Sciatic nerve (tissue), 2 donors: Measurements from ENCODE around the gene RASSF5. TPM values are rescaled to one million over a fixed set of nuclear protein-coding genes. Genes with fewer than 3 reads are reported as not detected.
"Not testable (repeated sequence)": the region's sequence is repeated elsewhere in the genome, so short reads cannot be mapped to it uniquely, and the experiment has no call there.

Experiments used
- ATAC-seq: fragments of 200-7000 bp; cut with Tn5 transposase; one replicate; pipeline ENCODE4 v1.9.1; 2020; ENCODE audit warnings: mild to moderate bottlenecking, moderate library complexity
- DNase-seq: peaks from one replicate; pipeline ENCODE4 v3.0.0-alpha.2; 2020; ENCODE audit warnings: low spot score
- intact Hi-C: fragments of 100-400 bp; cut with DNase I; formaldehyde crosslinking; loops from one replicate; pipeline ENCODE4 v1.14.2; 2022
- total RNA-seq: library from RNA; stranded (reverse); fragmentation: NEBNext Ultra II Directional; extraction: Animal tissue kit (Norgen Biotek cat#: 25700); gene quantifications from one replicate; pipeline ENCODE4 v1.2.1, GENCODE V29; 2021
- donor health status: DM: no; HTN: no; CAD: no.
- donor health status: DM: no; HTN: no; CAD: no.

The RASSF5 gene
- total RNA-seq, 1 donor from 2014 or later: 53.0 TPM

DNA sequence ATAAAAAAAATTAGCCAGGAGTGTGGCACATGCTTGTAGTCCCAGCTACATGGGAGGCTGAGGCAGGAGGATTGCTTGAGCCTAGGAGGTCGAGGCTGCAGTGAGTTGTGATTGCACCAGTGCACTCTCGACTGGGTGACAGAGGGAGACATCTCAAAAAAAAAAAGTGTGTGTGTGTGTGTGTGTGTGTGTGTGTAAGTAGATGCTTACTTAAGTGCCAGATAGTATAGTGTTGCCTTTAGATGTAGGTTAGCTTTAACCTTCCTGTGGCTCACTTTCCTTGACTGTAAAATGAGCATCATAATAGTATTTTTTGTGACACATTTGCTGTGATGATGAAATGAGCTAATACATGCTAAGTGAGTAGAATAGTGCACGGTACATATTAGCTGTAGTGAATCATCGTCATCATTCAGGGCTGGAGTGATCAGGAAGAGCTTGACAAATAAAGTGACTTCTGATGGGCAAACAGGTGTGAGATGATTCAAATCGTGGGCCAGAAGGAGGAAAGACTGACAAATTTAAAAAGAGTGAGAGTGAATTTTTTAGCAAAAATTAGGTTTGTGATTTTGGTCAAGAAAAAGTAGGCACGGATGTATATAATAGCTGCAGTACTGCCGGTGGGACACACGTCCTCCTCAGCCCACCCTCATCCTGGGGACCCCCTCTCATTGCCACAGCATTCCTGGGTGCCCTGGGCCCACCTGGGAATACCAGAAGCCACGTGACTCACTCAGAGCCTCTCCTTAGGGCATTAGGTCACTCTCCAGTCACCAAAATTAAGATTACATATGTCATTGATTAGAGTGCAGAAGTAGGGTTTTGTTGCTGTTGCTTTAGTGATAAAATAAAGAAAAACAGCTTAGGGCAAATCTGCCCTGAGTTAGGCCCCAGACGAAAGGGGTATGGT is 71.0 kb downstream of the RASSF5 start:
- ATAC-seq (no peak), DNase-seq (no peak)
- intact Hi-C loops: no loop called here

DNA sequence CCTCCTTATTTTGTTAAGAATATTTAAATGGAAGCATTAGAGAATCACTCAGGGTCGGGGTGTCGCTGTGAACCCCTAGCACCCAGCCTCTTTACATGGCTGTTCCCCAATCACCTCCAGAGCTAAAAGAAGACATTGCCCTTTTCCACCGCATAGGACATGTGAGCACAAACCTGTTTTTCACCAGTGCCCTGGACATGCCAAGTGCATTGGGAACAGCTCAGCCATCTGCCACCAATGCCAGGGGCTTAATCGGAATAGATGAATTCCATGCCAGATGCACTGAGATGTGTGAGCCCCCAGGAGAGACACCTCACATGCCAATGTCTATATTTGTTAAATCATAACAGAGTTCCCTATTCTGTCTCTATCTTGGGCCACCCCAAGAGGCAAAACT is 71.6 kb downstream of the RASSF5 start:
- intact Hi-C loops: no loop called here
- ATAC-seq (no peak), DNase-seq (no peak)

DNA sequence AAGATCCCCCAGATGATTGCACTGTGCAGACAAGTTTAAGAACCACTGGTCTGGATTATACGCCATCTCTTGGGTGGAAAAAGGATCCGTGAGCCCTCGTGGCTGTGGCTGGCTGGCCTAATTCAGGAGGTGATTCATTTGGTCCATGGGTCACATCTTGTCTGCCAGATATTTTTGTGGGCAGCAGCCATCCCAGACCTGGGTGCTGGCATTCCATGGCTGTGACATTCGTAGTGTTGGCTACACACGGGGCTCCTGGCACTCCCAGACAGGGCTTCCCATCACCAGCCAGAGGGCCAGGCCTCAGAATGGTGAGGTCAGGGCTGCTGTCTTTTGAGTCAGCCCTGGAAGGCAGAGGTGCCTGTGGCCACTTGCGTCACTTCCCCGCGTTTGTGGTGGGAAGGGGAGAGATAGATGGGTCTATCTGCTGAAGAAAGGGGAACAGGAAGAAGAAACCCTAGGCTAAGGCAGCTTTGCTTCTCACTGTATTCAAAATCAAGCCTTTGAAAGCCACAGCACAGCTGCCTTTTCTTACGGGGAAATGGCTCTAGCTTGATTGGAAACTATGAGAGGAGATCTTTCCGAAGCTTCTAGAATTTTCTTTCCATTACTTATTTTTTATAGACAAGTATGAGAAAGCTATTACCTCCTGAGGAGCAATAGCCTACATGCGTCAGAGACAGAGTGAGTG is 72.6 kb downstream of the RASSF5 start:
- peak; percentile 80 for DNase-seq

GRCh38 chr1:206580438-206581113 is 73.2 kb downstream of the RASSF5 start:
- intact Hi-C loops: no loop called here
- ATAC-seq (no peak), DNase-seq (peak; percentile 28)

More for the DNA sequence above, 72.6 kb downstream of the RASSF5 start:
- ATAC-seq: peak; percentile 68
- intact Hi-C loops: no loop called here

DNA sequence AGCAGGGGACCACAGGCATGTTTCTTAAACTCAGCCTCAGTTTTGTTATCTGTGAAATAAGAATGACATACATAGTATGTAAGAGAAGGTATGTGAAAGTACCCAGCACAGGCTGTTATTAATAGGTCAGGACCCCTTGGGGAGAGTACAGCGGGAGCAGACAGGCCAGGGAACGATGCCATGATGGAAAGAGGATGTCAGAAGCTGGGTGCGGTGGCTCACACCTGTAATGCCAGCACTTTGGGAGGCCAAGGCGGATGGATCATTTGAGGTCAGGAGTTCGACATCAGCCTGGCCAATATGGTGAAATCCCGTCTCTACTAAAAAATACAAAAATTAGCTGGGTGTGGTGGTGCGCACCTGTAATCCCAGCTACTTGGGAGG is 73.8 kb downstream of the RASSF5 start:
- ATAC-seq, intact Hi-C loops, DNase-seq: not testable (repeated sequence)

GRCh38 chr1:206581571-206581981 is 74.2 kb downstream of the RASSF5 start:
- intact Hi-C loops: no loop called here
- DNase-seq (no peak), ATAC-seq (peak; percentile 62)

DNA sequence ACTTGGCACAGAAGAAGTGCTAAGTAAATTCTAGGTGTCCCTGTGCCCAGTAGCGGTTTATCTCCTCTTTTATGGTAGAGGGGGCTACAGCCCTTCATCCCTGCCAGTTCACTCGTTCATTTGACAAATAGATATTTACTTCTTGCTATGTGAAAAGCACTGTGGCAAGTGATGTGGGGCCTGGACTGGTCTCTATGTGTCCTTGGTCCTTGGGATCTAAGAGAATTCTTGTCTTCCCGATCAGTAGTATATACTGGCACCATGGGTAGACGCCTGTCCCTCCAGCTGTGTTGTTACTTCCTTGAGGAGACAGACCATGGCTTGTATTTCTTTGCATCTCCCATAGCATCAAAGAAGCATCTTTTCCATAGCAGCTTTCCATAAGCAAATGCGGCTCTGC is 75.2 kb downstream of the RASSF5 start:
- intact Hi-C loops: no loop called here
- DNase-seq (no peak), ATAC-seq (no peak)

DNA sequence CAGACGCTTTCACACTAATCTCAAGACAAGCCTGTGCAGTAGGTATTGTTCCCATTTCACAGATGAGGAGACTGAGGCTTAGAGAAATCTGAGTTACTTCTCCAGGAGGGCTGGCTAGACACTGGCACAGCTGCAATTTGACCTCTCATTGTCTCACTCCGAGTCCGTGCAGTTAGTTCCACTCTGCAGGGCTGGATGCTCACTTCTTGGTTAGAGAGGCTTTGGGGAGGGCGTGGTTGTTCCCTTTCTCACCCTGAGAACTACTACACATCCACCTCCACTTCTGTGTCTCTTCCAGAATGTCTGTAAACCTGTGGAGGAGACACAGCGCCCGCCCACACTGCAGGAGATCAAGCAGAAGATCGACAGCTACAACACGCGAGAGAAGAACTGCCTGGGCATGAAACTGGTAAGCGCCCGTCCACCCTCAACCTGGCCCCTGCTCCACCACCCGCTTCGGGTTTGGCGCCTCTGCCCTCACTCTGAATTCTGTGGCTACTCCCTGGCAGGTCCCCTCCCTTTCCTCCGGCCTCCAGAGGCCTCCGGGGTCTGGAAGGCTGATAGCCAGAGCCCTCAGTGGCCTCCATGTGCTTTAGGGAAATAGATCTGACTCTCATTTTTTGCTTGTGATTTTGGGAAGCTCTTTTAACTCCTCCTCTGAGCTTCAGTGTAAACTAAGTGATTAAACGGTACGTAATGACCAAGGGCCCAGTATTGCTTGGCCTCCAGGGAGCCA is 75.8 kb downstream of the RASSF5 start:
- intact Hi-C loops: no loop called here
- DNase-seq (no peak), ATAC-seq (no peak)

DNA sequence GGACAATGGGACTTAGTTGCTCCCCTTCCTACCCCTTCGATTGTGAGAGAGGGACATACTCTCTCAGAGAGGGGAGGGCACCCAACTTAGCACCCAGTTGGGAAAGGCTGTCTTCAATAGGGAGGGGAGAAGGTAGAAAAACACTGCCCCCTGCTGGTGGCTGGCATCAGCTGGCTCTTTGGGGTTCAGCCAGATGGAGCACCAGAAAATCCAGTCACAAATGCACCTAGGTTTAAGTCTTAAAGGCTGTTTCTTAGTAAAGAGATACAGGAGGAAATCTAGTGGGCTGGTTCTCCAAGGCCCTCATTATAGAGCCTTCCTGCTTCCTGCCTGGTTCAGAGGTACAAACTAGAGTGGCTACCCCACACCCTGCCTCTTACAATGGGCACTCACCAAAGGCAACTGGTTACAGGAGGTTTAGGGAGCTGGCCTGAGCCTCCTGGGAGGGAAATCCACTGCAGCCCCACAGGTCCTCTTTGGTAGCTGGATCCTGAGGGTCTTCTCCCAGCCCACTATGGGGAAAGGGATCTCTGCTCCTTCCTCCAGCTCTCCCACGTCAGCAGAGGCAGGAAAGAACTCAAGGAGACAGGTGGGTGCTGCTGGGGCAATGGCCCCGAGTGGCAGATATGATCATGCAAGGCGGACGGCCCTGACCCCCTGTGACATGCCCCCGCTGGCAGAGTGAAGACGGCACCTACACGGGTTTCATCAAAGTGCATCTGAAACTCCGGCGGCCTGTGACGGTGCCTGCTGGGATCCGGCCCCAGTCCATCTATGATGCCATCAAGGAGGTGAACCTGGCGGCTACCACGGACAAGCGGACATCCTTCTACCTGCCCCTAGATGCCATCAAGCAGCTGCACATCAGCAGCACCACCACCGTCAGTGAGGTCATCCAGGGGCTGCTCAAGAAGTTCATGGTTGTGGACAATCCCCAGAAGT is 76.6 kb downstream of the RASSF5 start:
- intact Hi-C loops: no loop called here
- ATAC-seq: peak; percentile 74
- peak; percentile 89 for DNase-seq

DNA sequence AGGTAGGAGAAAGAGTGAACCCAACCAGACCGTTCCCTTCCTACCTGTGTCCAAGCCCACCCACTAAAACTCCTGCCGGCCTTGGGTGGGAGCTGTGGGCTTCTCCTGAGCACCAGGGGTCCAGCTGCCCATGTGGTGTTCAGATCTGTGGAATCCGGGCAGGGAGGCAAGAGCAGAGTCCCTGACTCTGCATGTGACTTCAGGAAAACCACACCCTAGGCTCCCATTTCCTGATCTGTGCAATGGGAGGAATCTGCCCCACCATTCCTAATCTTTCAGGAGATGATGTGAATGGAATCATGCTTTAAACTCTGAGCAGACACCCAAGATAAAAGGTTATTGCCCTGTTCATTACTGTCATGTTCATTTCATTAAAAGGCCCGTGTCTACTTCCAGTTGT is 77.4 kb downstream of the RASSF5 start:
- DNase-seq: no peak
- no peak for ATAC-seq
- intact Hi-C loops: loop anchor here (5.0 kb wide), 1 partner anchor 92 kb away; no protein-coding TSS in a partner anchor

- intact Hi-C loops: loop anchor here (5.0 kb wide), 1 partner anchor 94 kb away; no protein-coding TSS in a partner anchor
- DNase-seq (no peak), ATAC-seq (no peak)
Measured at GRCh38 chr1:206586501-206587445, 79.4 kb downstream of the RASSF5 start.

DNA sequence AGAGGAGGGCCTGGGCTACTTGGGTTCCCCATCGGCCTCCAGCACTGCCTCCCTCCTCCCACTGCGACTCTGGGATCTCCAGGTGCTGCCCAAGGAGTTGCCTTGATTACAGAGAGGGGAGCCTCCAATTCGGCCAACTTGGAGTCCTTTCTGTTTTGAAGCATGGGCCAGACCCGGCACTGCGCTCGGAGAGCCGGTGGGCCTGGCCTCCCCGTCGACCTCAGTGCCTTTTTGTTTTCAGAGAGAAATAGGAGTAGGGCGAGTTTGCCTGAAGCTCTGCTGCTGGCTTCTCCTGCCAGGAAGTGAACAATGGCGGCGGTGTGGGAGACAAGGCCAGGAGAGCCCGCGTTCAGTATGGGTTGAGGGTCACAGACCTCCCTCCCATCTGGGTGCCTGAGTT is 80.6 kb downstream of the RASSF5 start:
- intact Hi-C loops: loop anchor here (5.0 kb wide), 1 partner anchor 96 kb away; no protein-coding TSS in a partner anchor
- no peak for DNase-seq
- ATAC-seq: no peak

DNA sequence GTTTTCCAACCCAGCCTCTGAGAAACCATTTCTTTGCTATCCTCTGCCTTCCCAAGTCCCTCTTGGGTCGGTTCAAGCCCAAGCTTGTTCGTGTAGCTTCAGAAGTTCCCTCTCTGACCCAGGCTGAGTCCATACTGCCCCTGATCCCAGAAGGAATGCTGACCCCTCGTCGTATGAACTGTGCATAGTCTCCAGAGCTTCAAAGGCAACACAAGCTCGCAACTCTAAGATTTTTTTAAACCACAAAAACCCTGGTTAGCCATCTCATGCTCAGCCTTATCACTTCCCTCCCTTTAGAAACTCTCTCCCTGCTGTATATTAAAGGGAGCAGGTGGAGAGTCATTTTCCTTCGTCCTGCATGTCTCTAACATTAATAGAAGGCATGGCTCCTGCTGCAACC is 81.2 kb downstream of the RASSF5 start:
- intact Hi-C loops: loop anchor here (5.0 kb wide), 1 partner anchor 96 kb away; no protein-coding TSS in a partner anchor
- DNase-seq: no peak
- no peak for ATAC-seq

DNA sequence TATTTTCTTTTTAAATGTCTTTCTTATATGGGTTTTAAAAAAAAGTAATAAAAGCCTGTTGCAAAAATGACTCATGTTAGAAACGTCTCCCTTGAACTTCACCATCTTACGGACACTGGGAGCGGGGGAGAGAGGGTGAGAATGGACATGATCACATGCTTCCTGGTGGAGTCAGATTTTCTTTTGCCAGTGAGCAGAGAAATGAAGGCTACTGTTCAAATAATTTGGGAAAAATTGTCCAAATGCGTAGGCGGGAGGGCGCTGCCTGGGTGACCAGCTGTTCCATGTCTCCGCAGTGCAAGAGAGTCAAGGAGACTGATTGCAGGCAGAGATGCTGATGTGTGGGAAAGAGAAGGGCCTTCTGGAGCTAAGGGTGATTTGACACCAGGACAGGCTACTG is 81.9 kb downstream of the RASSF5 start:
- intact Hi-C loops: loop anchor here (5.0 kb wide), 1 partner anchor 97 kb away; no protein-coding TSS in a partner anchor
- DNase-seq (no peak), ATAC-seq (peak; percentile 41)

GRCh38 chr1:206590025-206590758 is 82.9 kb downstream of the RASSF5 start:
- intact Hi-C loops: no loop called here
- ATAC-seq: no peak

GRCh38 chr1:206591226-206591625 is 83.9 kb downstream of the RASSF5 start:
- ATAC-seq (no peak), DNase-seq (no peak)
- intact Hi-C loops: no loop called here

More at GRCh38 chr1:206590025-206590758, 82.9 kb downstream of the RASSF5 start:
- no peak for DNase-seq
